ENCODE measurements around the gene DUSP16.

Gene DUSP16

GRCh38 chr12:12564911-12565310 is 2.2 kb upstream of the DUSP16 start:
- CTCF ChIA-PET = interaction anchor here (0.6 kb wide), 1 partner anchor 79 kb away, joined by 3 read pairs; no protein-coding TSS in a partner anchor
- no peak overlapping the region for H3K27ac ChIP-seq
- POLR2A ChIA-PET (ENCODE audit: low non-redundant PET) = no interaction called here
- DNase-seq (ENCODE audit: low spot score) = no peak
- TF ChIP-seq, protein P1, sequence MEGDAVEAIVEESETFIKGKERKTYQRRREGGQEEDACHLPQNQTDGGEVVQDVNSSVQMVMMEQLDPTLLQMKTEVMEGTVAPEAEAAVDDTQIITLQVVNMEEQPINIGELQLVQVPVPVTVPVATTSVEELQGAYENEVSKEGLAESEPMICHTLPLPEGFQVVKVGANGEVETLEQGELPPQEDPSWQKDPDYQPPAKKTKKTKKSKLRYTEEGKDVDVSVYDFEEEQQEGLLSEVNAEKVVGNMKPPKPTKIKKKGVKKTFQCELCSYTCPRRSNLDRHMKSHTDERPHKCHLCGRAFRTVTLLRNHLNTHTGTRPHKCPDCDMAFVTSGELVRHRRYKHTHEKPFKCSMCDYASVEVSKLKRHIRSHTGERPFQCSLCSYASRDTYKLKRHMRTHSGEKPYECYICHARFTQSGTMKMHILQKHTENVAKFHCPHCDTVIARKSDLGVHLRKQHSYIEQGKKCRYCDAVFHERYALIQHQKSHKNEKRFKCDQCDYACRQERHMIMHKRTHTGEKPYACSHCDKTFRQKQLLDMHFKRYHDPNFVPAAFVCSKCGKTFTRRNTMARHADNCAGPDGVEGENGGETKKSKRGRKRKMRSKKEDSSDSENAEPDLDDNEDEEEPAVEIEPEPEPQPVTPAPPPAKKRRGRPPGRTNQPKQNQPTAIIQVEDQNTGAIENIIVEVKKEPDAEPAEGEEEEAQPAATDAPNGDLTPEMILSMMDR (conservative IDR thresholded peaks at IDR 0.05; ENCODE audit: low read depth) = no peak

- peak overlapping the region; percentile 88 for H3K27ac ChIP-seq
- no peak for DNase-seq (ENCODE audit: low spot score)
- POLR2A ChIA-PET (ENCODE audit: low non-redundant PET) = interaction anchor here (0.5 kb wide), 1 partner anchor 184 kb away, joined by 4 read pairs; no protein-coding TSS in a partner anchor
- CTCF ChIA-PET = interaction anchor here (0.6 to 1.1 kb wide), 6 partner anchors 39 to 1031 kb away, joined by 3 to 4 read pairs (median 3); no protein-coding TSS in a partner anchor
- TF ChIP-seq, protein P1 (conservative IDR thresholded peaks at IDR 0.05; ENCODE audit: low read depth) = no peak
These were observed 746 bp upstream of the DUSP16 start for GRCh38 chr12:12563290-12563928.

- TF ChIP-seq, protein P1 (conservative IDR thresholded peaks at IDR 0.05; ENCODE audit: low read depth) = no peak
- peak overlapping the region; percentile 88 for H3K27ac ChIP-seq
- CTCF ChIA-PET = no interaction called here
- DNase-seq (ENCODE audit: low spot score) = no peak
- POLR2A ChIA-PET (ENCODE audit: low non-redundant PET) = no interaction called here
These were observed 613 bp downstream of the DUSP16 start for GRCh38 chr12:12562016-12562483.

DNA sequence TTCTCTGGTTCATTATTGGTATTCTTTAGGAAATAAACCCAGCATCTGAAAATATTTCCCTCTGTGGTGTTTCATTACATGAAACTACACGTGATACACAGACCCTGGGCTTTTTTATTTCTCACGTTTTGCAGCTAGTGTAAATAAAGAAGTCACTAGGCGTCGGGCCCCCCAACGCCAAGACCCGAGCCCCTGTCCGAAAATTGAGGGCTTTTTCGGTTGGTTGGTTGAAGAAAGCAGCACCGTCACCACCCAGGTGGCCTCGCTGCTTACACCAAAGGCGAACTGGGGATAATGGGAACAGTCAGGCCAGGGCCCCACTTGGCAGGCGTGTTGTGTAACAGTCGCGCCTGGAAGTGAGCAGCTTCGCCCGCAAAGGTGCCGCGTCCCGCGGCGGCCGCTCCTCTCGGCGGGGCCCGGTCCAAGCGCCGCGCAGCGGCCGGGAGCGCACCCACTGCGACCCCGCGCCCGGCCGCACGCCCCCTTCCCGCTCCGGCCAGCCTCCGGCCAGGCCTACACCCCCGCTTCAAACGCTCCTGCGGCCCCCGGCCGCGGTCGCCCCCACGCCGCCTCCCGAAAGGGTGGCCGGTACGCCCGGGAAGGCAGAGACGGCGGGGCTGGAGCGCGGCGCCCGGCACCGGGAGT is 1.2 kb downstream of the DUSP16 start:
- ChIA-PET CTCF (no interaction called here), POLR2A (ENCODE audit: low non-redundant PET) (interaction anchor here (1.0 kb wide), 1 partner anchor 51 kb away, joined by 5 read pairs; no protein-coding TSS in a partner anchor)
- H3K27ac ChIP-seq = peak overlapping the region; percentile 88
- TF ChIP-seq, protein P1 (conservative IDR thresholded peaks at IDR 0.05; ENCODE audit: low read depth) = no peak
- DNase-seq (ENCODE audit: low spot score) = no peak

DNA sequence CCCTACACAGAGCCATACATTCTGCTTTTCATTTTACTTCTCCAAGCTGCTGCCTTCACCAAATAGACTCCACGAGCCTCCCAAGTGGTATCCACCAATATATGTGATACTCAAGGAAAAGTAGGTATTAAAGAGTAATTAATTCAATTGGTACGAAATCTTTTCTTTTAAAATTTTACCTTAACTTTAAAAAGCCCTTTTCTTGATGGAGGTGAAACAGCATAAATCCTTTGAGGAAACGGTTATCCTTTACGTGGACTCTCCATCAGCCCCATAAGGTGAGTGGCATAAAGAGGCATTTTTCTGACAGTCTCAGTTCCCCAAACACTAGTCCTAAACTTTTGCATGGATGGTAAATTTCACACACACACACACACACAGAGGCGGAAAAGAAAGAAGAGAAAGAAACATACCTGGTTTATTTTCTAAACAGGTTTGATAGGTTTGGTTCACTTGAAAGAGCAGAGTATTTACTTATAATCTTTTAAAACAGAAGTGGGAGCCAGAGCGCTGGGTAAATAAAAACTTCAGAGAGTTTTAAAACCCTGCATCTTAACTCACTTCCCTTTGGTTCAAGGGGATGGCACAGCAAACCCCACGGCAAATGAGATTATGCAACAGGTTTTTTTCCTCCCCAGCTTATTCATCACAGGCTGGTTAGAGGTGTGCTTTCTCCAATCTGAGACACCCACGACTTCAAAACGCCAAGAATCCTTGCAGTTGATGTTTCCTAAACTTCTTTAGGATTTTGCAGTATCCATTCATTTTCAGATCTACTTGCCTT is 1.9 kb downstream of the DUSP16 start:
- DNase-seq (ENCODE audit: low spot score) = peak; percentile 53
- TF ChIP-seq, protein P1 (conservative IDR thresholded peaks at IDR 0.05; ENCODE audit: low read depth) = no peak
- CTCF ChIA-PET = no interaction called here
- POLR2A ChIA-PET (ENCODE audit: low non-redundant PET) = interaction anchor here (1.0 kb wide), 1 partner anchor 50 kb away, joined by 5 read pairs; no protein-coding TSS in a partner anchor
- H3K27ac ChIP-seq = peak overlapping the region; percentile 88

DNA sequence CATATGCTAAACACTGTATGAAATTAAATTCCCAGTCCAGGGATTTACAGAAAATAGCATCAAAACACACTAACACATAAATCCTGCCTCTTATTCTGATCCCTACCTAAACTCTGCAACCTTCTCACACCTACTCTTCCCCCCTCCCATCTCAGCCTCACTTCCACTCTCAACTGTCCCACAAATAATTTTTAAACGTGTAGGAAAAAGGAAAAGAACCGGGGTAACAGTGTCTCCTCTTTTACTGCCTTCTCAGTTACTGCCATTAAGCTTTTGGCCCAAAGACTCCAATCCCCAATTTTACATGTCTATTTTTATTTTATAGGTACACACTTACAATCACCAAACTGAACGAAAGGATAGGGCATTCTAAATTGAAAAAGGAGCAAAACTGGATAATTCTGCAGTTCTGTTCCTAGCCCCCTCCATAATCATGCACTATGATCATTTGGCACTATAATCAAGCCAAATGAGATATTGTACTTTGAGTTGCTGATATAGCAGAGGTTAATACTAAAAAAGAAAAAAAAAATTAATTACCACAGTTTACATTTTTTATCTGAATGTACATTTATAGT is 2.9 kb downstream of the DUSP16 start:
- ChIA-PET CTCF (no interaction called here), POLR2A (ENCODE audit: low non-redundant PET) (no interaction called here)
- H3K27ac ChIP-seq = no peak overlapping the region
- DNase-seq (ENCODE audit: low spot score) = no peak
- TF ChIP-seq, protein P1 (conservative IDR thresholded peaks at IDR 0.05; ENCODE audit: low read depth) = no peak
